Stomach smooth muscle (tissue), 2 donors: Measurements from ENCODE around the gene XPO1.

ENCODE experiments used
- H3K27ac ChIP-seq: one replicate; pipeline ENCODE4 v1.7.0; 2013; ENCODE audit warnings: mild to moderate bottlenecking, low read length, inconsistent platforms
- H3K27me3 ChIP-seq, 2 donors: one replicate each; pipeline ENCODE4 v1.7.0; 2013; ENCODE audit warnings: low read length in 2 of 2; ENCODE audit not compliant: insufficient read depth in 2 of 2, control insufficient read depth in 1 of 2
- H3K36me3 ChIP-seq, 2 donors: one replicate each; pipeline ENCODE4 v1.7.0; 2013; ENCODE audit warnings: low read length in 2 of 2; ENCODE audit not compliant: control insufficient read depth in 2 of 2, insufficient read depth in 2 of 2
- H3K4me1 ChIP-seq: one replicate; pipeline ENCODE4 v1.7.0; 2013; ENCODE audit warnings: low read length; ENCODE audit not compliant: control insufficient read depth, insufficient read depth
- H3K4me3 ChIP-seq, 2 donors: one replicate each; pipeline ENCODE4 v1.7.0; 2013; ENCODE audit warnings: low read length in 2 of 2
- H3K9ac ChIP-seq, 2 donors: one replicate each; pipeline ENCODE4 v1.7.0; 2013; ENCODE audit warnings: low read length in 2 of 2, mild to moderate bottlenecking in 1 of 2
- H3K9me3 ChIP-seq, 2 donors: one replicate each; pipeline ENCODE4 v1.7.0; 2013; ENCODE audit warnings: low read length in 2 of 2; ENCODE audit not compliant: control insufficient read depth in 2 of 2
- donor health status: healthy.
- donor health status: Pancreatic carcinoma.

Gene XPO1

DNA sequence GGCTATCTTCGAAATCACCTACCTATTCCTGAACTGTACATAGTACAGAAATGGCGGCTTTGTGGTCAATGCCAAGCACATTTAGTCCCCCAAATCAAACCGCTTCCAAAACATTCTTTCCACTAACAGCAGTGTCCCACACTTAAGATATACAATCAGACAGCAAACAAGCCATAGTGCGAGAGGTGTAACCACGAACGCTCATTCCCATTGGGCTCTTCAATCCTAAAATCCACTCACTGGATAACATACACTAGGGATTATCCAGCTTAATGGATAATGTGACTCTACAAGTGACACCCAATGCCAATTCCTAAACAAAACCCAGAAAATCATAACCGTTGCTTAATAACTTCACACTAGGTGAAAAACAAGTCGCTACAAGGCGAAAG lies 2.0 kb downstream of the XPO1 start:
- H3K36me3 ChIP-seq: no peaks in the 10 kb centered on the region
- H3K9me3 ChIP-seq: no peaks in the 10 kb centered on the region
- peaks cover 11% of the 10 kb centered on the region for H3K4me1 ChIP-seq
- peak overlapping the region; percentile 95 to 100 for H3K4me3 ChIP-seq
- H3K27me3 ChIP-seq: no peaks in the 10 kb centered on the region
- H3K27ac ChIP-seq: peak overlapping the region; percentile 97
- H3K9ac ChIP-seq: peak overlapping the region; percentile 30 to 89

DNA sequence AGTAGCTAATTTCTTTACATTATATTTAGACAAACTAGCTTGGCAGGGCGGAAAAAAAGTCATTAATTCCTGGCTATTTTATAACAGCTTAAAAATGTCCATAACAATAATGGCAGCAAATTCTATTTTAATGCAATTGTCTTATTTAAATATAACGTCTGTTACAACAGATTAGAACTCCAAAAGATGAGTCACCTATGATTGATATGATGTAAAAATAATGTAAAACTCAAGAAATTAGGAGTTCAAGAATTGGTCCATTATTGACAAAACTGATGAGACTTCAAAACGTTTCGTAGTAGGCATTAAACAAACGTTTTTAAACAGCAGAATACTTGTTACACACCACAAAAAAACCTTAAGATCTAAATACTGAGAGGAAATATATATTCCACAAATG lies 2.7 kb downstream of the XPO1 start:
- no peaks in the 10 kb centered on the region for H3K27me3 ChIP-seq
- H3K4me3 ChIP-seq: peak overlapping the region; percentile 95 to 100
- H3K9ac ChIP-seq: peak overlapping the region in 1 of 2 donors; percentile 89
- H3K4me1 ChIP-seq: peaks cover 13% of the 10 kb centered on the region
- no peak overlapping the region for H3K27ac ChIP-seq
- no peaks in the 10 kb centered on the region for H3K9me3 ChIP-seq
- no peaks in the 10 kb centered on the region for H3K36me3 ChIP-seq

DNA sequence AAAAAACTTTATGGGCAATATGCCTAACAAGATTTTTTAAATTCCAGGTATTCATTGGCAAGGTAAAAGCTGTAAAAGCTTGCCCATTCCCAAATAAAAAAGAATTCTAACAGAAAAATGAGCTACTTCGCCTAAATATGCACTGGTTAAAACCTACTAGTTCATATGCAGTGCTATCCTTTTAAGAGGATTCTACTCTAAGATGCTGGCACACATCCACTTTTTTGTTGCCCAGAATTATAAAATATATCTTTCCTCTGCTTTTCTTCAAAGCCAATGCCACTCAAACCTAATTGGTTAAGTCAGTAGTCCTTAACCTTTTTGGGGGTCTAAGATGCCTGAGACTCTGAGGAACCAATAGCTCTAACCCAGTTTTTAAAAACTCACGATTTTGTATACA lies 3.2 kb downstream of the XPO1 start:
- peak overlapping the region in 1 of 2 donors; percentile 44 for H3K9ac ChIP-seq
- no peaks in the 10 kb centered on the region for H3K9me3 ChIP-seq
- no peak overlapping the region for H3K27ac ChIP-seq
- peaks cover 13% of the 10 kb centered on the region for H3K4me1 ChIP-seq
- no peaks in the 10 kb centered on the region for H3K27me3 ChIP-seq
- H3K36me3 ChIP-seq: no peaks in the 10 kb centered on the region
- peak overlapping the region; percentile 95 to 100 for H3K4me3 ChIP-seq

DNA sequence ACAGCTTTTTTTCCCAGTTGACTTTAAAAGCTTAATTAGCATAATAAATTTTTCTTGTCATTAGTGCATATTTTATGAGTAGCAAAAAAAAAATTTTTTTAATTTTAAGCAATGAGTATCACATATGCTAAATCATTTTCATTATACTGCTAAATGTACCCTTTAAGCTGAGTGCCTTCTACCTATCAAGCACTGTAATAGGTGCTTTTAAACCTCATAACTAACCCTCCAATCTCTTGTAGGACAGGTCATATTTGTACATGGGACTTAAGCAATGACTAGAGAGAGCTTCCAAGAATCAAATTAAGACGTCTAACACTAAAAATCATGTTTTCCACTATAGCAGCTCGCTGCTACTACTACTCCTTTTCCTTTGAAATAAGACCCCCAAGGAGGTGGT lies 7.4 kb downstream of the XPO1 start:
- Histone ChIP-seq H3K27ac (no peak overlapping the region), H3K4me1 (peaks cover 9% of the 10 kb centered on the region), H3K9ac (no peak overlapping the region), H3K36me3 (peaks cover 0 to 3% of the 10 kb centered on the region in 2 donors), H3K4me3 (no peak overlapping the region), H3K27me3 (no peaks in the 10 kb centered on the region), H3K9me3 (no peaks in the 10 kb centered on the region)

DNA sequence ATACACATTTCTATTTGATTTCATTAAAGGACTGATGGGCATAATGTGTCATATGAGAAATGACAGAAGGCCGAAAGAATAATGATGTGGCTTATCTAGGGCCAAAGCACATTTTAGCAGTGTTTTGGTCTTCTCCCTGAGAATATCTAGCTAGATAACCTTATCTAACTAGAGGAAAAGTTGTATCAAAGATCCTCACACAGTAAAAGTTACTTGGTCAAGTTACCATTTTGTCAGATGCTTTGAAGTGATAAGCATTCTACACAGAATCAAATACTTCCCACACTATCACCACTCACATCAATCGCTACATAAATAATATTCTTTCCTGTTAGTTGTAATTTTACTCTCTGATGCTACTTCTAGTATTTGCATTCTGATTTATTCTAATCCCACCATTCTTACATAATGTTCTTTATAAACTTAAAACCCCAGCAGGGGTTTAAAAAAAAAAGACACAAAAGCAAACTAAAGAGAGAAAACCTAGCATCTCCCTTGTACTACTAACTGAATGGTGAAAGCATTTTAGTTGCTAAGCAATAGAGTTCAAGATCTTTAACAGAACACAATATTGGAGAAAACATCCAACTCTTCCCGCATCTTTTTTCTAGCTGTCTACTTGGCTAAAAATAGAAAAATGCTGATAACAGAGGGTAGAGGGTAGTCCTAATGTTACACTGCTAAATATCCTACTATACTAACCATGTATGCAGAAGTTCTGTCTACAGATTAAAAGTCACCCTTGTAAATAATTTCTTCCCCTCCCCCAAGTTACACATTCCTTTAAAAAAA lies 8.0 kb downstream of the XPO1 start:
- Histone ChIP-seq H3K27me3 (no peaks in the 10 kb centered on the region), H3K4me1 (peaks cover 6% of the 10 kb centered on the region), H3K36me3 (peaks cover 0 to 3% of the 10 kb centered on the region in 2 donors), H3K9ac (no peak overlapping the region), H3K9me3 (no peaks in the 10 kb centered on the region), H3K27ac (no peak overlapping the region), H3K4me3 (no peak overlapping the region)

DNA sequence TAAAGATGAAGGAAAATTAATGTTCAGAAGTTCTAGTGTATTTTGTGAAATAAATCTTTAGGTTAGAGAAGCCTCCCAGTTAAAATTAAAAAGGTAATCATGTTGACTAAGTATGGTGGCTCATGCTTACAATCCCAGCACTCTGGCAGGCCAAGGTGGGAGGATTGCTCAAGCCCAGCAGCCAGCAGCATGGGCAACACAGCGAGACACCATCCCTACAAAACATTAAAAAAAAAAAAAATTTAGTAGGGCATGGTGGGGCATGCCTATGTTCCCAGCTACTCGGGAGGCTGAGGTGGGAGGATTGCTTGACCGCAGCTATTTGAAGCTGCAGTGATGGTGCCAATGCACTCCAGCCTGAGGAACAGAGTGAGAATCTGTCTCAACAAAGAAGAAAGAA lies 17.9 kb downstream of the XPO1 start:
- Histone ChIP-seq H3K4me1 (no peaks in the 10 kb centered on the region), H3K9ac (no peak overlapping the region), H3K36me3 (peaks cover 13 to 15% of the 10 kb centered on the region in 2 donors), H3K27ac (no peak overlapping the region), H3K27me3 (no peaks in the 10 kb centered on the region), H3K9me3 (no peaks in the 10 kb centered on the region), H3K4me3 (no peak overlapping the region)

DNA sequence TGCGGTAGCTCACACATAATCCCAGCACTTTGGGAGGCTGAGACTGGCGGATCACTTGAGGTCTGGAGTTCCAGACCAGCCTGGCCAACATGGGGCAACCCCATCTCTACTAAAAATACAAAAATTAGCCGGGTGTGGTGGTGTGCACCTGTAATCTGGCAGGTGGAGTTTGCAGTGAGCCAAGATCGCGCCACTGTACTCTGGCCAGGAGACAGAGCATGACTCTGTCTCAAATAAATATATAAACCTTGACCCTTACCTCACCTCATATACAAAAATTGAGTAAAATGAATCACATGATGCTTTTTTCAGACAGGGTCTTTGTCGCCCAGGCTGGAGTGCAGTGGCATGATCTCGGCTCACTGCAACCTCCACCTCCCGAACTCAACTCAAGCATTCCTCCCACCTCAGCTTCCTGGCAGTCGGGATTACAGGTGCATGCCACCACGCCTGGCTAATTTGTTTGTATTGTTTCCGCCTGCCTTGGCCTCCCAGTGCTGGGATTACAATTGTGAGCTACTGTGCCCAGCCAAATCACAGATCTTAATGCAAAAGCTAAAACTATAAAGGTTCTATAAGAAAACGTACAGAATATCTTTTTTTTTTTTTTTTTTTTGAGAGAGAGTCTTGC lies 25.3 kb downstream of the XPO1 start:
- Histone ChIP-seq H3K36me3 (peaks cover 16 to 21% of the 10 kb centered on the region in 2 donors), H3K27me3 (no peaks in the 10 kb centered on the region), H3K9ac (no peak overlapping the region), H3K27ac (no peak overlapping the region), H3K4me3 (no peak overlapping the region), H3K9me3 (no peaks in the 10 kb centered on the region), H3K4me1 (no peaks in the 10 kb centered on the region)

DNA sequence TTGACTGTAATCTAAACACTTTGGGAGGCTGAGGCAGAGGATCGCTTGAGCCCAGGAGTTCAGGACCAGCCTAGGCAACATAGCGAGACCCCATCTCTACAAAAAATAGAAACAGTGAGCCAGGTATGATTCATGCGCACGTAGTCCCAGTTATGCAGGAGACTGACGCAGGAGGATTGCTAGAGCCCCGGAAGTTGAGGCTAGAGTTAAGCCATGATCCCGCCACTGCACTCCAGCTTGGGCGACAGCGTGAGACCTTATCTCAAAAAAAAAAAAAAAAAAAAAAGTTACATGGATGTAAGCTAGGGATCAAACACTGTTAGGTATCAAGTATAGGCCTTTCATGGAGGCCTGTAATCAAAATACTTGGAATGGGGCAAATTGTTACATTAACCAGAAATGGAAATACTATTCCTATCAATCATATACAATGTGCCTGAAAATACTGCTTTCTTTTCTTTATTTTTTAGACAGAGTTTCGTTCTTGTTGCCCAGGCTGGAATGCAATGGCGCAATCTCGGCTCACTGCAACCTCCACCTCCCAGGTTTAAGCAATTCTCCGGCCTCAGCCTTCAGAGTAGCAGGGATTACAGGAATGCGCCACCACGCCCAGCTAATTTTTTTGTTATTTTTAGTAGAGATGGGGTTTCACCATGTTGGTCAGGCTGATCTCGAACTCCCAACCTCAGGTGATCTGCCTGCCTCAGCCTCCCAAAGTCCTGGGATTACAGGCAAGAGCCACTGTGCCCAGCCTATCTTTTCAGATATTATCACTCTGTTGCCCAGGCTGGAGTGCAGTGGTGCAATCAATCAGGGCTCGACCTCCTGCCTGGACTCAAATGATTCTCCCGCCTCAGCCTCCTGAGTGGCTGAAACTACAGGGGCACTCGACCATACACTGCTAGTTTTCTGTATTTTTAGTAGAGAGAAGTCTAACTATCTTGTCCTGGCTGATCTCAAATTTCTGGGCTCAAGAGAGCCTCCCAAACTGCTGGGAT lies 27.2 kb downstream of the XPO1 start:
- Histone ChIP-seq H3K36me3 (peaks cover 6 to 17% of the 10 kb centered on the region in 2 donors), H3K9me3 (no peaks in the 10 kb centered on the region), H3K27me3 (no peaks in the 10 kb centered on the region), H3K9ac (no peak overlapping the region), H3K27ac (no peak overlapping the region), H3K4me1 (no peaks in the 10 kb centered on the region), H3K4me3 (no peak overlapping the region)

DNA sequence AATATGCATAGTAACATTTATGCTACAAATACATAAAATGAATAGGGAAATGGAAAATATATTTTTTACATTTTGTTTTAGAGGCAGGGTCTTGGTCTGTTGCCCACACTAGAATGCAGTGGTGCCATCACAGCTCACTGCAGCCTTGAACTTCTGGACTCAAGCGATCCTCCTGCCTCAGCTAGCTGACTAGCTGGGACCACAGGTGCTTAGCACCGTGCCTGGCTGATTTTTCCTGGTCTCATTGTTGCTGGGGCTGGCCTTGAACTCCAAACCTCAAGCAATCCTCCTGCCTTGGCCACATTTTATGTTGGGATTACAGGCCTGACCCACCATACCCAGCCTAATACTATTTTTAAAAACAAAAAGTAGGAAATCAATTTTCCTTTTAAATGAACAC lies 33.2 kb downstream of the XPO1 start:
- H3K9ac ChIP-seq: no peak overlapping the region
- H3K4me1 ChIP-seq: no peaks in the 10 kb centered on the region
- no peaks in the 10 kb centered on the region for H3K9me3 ChIP-seq
- no peak overlapping the region for H3K27ac ChIP-seq
- peaks cover 0 to 6% of the 10 kb centered on the region in 2 donors for H3K36me3 ChIP-seq
- H3K27me3 ChIP-seq: no peaks in the 10 kb centered on the region
- H3K4me3 ChIP-seq: no peak overlapping the region

DNA sequence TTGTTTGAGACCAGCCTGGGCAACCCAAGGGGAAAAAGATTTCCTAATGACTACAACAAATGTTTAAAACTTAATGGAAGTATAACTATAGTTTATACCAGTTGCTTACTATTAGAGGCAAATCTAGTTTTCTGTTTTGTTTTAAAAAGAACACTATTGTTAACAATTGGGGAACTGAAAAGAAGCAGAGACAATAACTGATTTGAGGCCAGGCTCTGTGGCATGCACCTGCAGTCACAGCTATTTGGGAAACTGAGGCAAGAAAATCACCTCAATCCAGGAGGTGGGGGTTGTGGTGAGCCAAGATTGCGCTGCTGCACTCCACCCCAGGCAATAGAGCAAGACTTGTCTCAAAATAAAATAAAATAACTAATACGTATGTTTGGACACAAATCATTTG lies 39.1 kb downstream of the XPO1 start:
- Histone ChIP-seq H3K4me3 (no peak overlapping the region), H3K27ac (no peak overlapping the region), H3K9ac (no peak overlapping the region), H3K36me3 (peaks cover 25 to 32% of the 10 kb centered on the region in 2 donors), H3K4me1 (no peaks in the 10 kb centered on the region), H3K9me3 (no peaks in the 10 kb centered on the region), H3K27me3 (no peaks in the 10 kb centered on the region)
